ENCODE results near the gene CDYL. TPM values are rescaled to one million over a fixed set of nuclear protein-coding genes. Genes with fewer than 3 reads are reported as not detected.

Gene CDYL
- total and polyA plus RNA-seq, 7 donors = 14.2 to 82.8 (median 37.9) TPM

DNA sequence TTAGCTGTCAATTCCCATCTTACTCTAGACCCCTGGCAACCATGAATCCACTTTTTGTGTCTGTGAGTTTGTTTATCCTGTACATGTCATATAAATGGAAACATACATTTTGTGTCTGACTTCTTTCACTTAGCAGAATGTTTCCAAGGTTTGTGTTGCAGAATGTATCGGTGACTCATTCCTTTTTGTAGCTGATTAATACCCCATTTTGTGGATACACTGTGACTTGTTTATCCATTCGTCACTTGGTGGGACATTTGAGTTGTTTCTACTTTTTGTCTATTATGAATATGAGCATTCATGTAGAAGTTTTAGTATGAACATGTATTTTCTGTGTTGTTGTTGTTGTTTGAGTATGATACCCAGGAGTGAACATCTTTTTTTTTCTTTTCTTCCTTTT is 21.4 kb downstream of the CDYL start:
- H3K9me3 ChIP-seq = peaks cover 0 to 2% (median 0%) of the 10 kb centered on the region in 4 donors
- H3K27ac ChIP-seq = no peak overlapping the region
- no peaks in the 10 kb centered on the region for H3K36me3 ChIP-seq
- peaks cover 0 to 15% (median 9%) of the 10 kb centered on the region in 4 donors for H3K4me1 ChIP-seq
- intact Hi-C loops (cut with DNase I) = no loop called here
- WGBS, 2 donors = 87 to 88% methylated on average over 2 of the region's 2 CpGs
- DNase-seq = no peak
- no peaks in the 10 kb centered on the region for H3K27me3 ChIP-seq
- TF ChIP-seq EP300 (IDR thresholded peaks at IDR 0.05) = no peak
- TF ChIP-seq POLR2AphosphoS5 (IDR thresholded peaks at IDR 0.05) = no peak
- TF ChIP-seq, protein P1, sequence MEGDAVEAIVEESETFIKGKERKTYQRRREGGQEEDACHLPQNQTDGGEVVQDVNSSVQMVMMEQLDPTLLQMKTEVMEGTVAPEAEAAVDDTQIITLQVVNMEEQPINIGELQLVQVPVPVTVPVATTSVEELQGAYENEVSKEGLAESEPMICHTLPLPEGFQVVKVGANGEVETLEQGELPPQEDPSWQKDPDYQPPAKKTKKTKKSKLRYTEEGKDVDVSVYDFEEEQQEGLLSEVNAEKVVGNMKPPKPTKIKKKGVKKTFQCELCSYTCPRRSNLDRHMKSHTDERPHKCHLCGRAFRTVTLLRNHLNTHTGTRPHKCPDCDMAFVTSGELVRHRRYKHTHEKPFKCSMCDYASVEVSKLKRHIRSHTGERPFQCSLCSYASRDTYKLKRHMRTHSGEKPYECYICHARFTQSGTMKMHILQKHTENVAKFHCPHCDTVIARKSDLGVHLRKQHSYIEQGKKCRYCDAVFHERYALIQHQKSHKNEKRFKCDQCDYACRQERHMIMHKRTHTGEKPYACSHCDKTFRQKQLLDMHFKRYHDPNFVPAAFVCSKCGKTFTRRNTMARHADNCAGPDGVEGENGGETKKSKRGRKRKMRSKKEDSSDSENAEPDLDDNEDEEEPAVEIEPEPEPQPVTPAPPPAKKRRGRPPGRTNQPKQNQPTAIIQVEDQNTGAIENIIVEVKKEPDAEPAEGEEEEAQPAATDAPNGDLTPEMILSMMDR (IDR thresholded peaks at IDR 0.05) = no peak
- no peak for TF ChIP-seq POLR2A (IDR thresholded peaks at IDR 0.05)
- no peak overlapping the region for H3K4me3 ChIP-seq

DNA sequence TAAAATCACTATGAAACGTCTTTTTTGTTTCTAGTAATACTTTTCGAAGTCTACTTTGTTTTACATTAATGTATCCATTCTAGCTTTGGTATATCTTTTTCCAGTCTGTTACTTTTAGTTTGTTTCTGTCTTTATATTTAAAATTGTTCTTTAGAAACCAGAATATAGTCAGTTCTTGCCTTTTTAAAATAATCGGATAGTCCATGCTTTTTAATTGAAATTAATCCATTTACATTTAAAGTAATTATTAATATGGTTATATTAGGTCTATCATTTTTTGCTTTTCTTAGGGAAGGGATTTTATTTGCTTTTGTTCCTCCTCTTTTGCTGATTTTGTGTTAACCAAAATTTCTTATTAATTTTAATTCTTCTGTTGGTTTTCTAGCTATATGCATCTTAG is 23.7 kb downstream of the CDYL start:
- TF ChIP-seq POLR2AphosphoS5 (IDR thresholded peaks at IDR 0.05) = no peak
- no peak for TF ChIP-seq EP300 (IDR thresholded peaks at IDR 0.05)
- TF ChIP-seq POLR2A (IDR thresholded peaks at IDR 0.05) = no peak
- TF ChIP-seq, protein P1 (IDR thresholded peaks at IDR 0.05) = no peak
- Histone ChIP-seq H3K27me3 (no peaks in the 10 kb centered on the region), H3K4me3 (no peak overlapping the region), H3K36me3 (no peaks in the 10 kb centered on the region), H3K4me1 (peaks cover 0 to 26% (median 19%) of the 10 kb centered on the region in 4 donors), H3K27ac (no peak overlapping the region), H3K9me3 (peaks cover 0 to 2% (median 0%) of the 10 kb centered on the region in 4 donors)
- DNase-seq = no peak
- WGBS, 2 donors = 97 to 98% methylated on average over 3 of the region's 3 CpGs
- intact Hi-C loops (cut with DNase I) = no loop called here

DNA sequence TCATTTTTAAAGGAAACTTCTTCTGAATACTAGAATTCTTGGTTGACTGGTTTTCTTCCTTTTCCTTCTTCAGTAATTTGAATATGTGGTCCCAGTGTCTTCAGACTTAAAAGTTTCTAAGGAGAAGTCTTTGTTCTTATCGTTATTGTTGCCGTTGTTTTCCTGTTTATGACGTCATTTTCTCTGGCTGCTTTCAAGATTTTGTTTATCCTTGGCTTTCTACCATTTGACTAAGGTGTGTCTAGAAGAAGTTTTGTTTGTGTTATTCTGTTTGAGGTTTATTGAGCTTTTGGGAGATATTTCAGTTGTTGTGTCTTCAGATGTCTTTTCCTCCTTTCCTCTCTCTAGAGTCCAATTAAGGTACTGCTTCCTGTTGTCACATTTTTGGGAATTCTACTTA is 24.5 kb downstream of the CDYL start:
- TF ChIP-seq, protein P1 (IDR thresholded peaks at IDR 0.05) = no peak
- TF ChIP-seq POLR2AphosphoS5 (IDR thresholded peaks at IDR 0.05) (no peak), EP300 (IDR thresholded peaks at IDR 0.05) (no peak), POLR2A (IDR thresholded peaks at IDR 0.05) (no peak)
- peaks cover 0 to 26% (median 19%) of the 10 kb centered on the region in 4 donors for H3K4me1 ChIP-seq
- H3K36me3 ChIP-seq = no peaks in the 10 kb centered on the region
- WGBS, 2 donors = 17 to 49% methylated on average over 3 of the region's 3 CpGs
- DNase-seq = no peak
- H3K9me3 ChIP-seq = peaks cover 0 to 2% (median 0%) of the 10 kb centered on the region in 4 donors
- no peaks in the 10 kb centered on the region for H3K27me3 ChIP-seq
- H3K27ac ChIP-seq = no peak overlapping the region
- intact Hi-C loops (cut with DNase I) = no loop called here
- no peak overlapping the region for H3K4me3 ChIP-seq

DNA sequence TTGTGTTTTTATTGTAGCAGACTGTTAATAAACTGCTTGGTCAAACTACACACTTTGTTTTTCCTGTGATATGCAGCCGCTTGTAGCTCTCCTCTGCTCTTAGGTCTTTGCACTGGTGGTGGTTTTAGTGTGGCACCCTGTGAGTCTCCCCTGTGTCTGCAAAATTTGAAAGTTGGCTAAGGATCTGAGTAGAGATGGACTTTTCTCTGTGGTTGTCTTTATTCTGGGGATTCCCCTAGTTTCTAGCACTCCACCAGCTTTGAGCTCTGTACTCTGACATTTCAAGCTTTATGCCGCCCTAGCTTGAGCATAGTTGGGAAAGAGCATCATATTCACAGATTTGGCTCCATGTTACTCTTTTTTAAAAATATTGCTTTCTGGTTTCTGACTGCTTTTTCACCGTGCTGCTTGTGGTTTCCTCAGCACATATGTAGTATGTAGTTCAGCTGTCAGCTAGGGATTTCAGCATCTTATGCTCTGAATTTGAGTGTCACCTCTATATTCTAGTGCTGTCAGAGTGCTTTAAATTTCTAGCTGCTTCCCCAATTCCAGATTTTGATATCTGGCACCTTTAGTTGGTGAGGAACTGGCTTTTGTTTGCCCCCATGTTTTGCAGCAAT is 25.4 kb downstream of the CDYL start:
- no peak overlapping the region for H3K4me3 ChIP-seq
- no peak for DNase-seq
- H3K4me1 ChIP-seq = peaks cover 0 to 32% (median 28%) of the 10 kb centered on the region in 4 donors
- intact Hi-C loops (cut with DNase I) = no loop called here
- TF ChIP-seq EP300 (IDR thresholded peaks at IDR 0.05) (no peak), POLR2AphosphoS5 (IDR thresholded peaks at IDR 0.05) (no peak), POLR2A (IDR thresholded peaks at IDR 0.05) (no peak)
- TF ChIP-seq, protein P1 (IDR thresholded peaks at IDR 0.05) = no peak
- H3K27ac ChIP-seq = no peak overlapping the region
- peaks cover 0 to 2% (median 0%) of the 10 kb centered on the region in 4 donors for H3K9me3 ChIP-seq
- no peaks in the 10 kb centered on the region for H3K36me3 ChIP-seq
- 53 to 79% methylated on average over 3 of the region's 3 CpGs for WGBS, 2 donors
- no peaks in the 10 kb centered on the region for H3K27me3 ChIP-seq
